Measurements from ENCODE around the gene NANOS1.
"Not testable (repeated sequence)": the region's sequence is repeated elsewhere in the genome, so short reads cannot be mapped to it uniquely, and the experiment has no call there.

NANOS1 gene

GRCh38 chr10:119020627-119020946 is 8.9 kb upstream of the NANOS1 start:
- DNase-seq: peak; percentile 46

GRCh38 chr10:119022846-119023552 is 6.5 kb upstream of the NANOS1 start:
- no peak for DNase-seq

GRCh38 chr10:119023553-119023868 is 6.0 kb upstream of the NANOS1 start:
- no peak for DNase-seq

GRCh38 chr10:119024882-119025281 is 4.6 kb upstream of the NANOS1 start:
- DNase-seq: no peak

- no peak for DNase-seq
Observed at GRCh38 chr10:119025336-119025735, 4.2 kb upstream of the NANOS1 start.

- DNase-seq: no peak
Observed at GRCh38 chr10:119025776-119026175, 3.7 kb upstream of the NANOS1 start.

- no peak for DNase-seq
Observed at GRCh38 chr10:119026301-119027110, 3.0 kb upstream of the NANOS1 start.

- DNase-seq: not testable (repeated sequence)
Observed at GRCh38 chr10:119028445-119028899, 1.0 kb upstream of the NANOS1 start.

- DNase-seq: peak; percentile 95
Observed at GRCh38 chr10:119028900-119029612, 458 bp upstream of the NANOS1 start.

- peak; percentile 89 for DNase-seq
Observed at GRCh38 chr10:119030421-119031250, 1.1 kb downstream of the NANOS1 start.

- DNase-seq: peak; percentile 38
Observed at GRCh38 chr10:119031496-119032059, 2.1 kb downstream of the NANOS1 start.

GRCh38 chr10:119039161-119039560 is 9.6 kb downstream of the NANOS1 start:
- no peak for DNase-seq

GRCh38 chr10:119041326-119041725 is 11.8 kb downstream of the NANOS1 start:
- DNase-seq: no peak

- no peak for DNase-seq
Observed at GRCh38 chr10:119042169-119042568, 12.7 kb downstream of the NANOS1 start.

- DNase-seq: no peak
Observed at GRCh38 chr10:119045561-119045960, 16.0 kb downstream of the NANOS1 start.

- no peak for DNase-seq
Observed at GRCh38 chr10:119049361-119049760, 19.8 kb downstream of the NANOS1 start.

GRCh38 chr10:119049777-119050176 is 20.3 kb downstream of the NANOS1 start:
- no peak for DNase-seq

- DNase-seq: no peak
Observed at GRCh38 chr10:119051775-119052174, 22.3 kb downstream of the NANOS1 start.

- DNase-seq: no peak
Observed at GRCh38 chr10:119055472-119055871, 26.0 kb downstream of the NANOS1 start.

GRCh38 chr10:119058010-119058409 is 28.5 kb downstream of the NANOS1 start:
- no peak for DNase-seq

- DNase-seq: no peak
Observed at GRCh38 chr10:119059557-119059956, 30.0 kb downstream of the NANOS1 start.

- DNase-seq: no peak
Observed at GRCh38 chr10:119060107-119060506, 30.6 kb downstream of the NANOS1 start.

- DNase-seq: no peak
Observed at GRCh38 chr10:119061352-119061751, 31.8 kb downstream of the NANOS1 start.

All from hematopoietic multipotent progenitor cell treated with erythropoietin and hydrocortisone succinate and interleukin-3 and kit ligand, for 4 days (in vitro differentiated cells).